Activated CD8-positive, alpha-beta memory T cell treated with anti-CD3 and anti-CD28 coated beads for 4 hours (primary cell): ENCODE data around the gene CDCA8.
"Not testable (repeated sequence)": the region's sequence is repeated elsewhere in the genome, so short reads cannot be mapped to it uniquely, and the experiment has no call there.

Experiments
- DNase-seq, 2 donors: peaks; one replicate each; pipeline ENCODE4 v3.0.0-alpha.2; 2020; ENCODE audit warnings: low read depth in 2 of 2

CDCA8 gene

DNA sequence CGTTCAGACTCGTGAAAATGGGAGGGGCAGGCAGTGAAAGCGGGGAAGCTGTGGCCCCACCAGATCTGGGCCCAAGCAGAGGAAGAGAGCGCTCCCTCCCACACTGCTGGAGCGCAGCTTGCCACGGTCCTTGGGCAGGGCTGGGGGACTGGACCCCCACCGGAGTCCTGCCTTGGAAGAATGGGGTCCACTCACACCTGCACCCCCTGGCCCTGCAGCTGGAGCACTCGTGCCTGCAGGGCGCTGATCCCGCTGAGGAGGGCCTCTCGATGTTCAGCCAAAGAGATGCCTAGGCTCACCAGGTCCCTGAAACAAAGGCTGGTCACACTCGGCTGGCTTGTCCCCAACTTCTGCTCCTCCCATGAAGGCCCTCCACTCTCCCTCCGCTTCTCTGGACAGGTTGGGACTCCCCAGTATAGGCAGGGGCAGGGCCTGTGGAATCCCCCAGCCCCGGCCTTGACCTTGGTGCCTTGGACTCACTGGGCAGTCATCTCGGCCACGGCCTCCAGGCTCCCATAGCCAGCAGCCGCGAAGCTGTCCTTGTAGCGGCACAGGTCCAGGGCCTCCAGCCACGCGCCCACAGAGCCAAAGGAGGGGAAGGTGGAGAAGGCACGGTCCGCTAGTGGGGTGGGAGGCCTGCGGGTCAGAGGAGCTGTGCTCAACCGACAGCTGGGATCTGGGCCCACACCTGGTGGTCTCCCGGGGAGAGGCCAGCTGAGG lies 26.0 kb downstream of the CDCA8 start:
- DNase-seq = no peak

DNA sequence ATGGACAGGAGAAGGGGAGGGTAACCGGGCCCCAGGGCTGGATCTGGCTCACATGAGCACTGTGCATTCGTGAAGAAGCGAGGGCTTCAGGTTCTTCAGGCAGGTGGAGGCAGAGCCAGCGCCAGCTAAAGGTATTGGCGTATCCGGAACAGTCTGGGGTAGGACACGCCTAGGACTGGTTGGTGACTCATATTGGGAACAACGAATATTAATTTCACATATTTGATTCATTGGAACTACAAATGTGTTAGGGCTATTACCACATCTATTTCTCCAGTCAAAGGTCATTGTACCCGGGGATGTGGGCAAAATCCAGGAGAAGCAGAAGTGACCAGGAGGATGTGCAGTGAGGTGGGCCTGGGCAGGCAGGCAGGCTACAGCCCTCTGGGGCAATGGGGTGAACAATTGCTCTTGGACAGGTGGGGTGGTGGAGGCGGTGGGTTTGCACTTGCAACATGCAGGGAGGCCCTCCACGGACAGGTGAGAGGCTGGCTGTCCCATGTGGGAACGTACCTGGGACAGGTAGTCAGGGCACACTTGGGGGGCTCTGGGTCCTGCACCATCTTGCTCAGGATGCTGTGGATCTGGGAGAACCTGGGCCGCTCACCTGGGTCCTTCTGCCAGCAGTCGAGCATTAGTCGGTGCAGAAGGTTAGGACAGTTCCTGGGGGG lies 26.7 kb downstream of the CDCA8 start:
- no peak for DNase-seq

DNA sequence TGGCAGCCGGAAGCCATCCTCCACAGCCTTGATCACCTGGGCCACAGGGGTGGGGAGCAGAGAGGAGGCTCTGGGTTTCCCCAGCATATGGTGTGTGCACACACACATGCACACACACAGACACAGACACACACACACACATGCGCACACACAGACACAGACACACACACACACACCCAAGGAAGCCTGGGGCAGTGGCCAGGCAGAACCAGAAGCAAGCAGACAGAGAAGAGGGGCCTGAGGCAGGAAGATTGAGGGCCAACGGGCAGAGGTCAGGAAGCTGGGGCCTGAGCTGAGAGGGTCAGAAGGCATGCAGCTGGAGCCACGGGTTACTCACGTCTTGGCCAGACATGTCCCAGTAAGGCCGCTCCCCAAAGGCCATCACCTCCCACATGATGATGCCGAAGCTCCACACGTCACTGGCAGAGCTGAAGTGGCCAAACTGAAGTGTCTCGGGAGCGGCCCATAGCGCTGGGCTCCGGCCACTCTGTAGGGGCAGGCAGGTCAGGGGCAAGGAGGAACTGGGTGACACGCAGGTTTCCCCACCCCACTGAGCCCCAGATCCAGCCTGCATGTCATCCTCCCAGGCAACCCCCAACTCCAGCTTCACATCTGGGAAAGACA lies 27.4 kb downstream of the CDCA8 start:
- DNase-seq = no peak

DNA sequence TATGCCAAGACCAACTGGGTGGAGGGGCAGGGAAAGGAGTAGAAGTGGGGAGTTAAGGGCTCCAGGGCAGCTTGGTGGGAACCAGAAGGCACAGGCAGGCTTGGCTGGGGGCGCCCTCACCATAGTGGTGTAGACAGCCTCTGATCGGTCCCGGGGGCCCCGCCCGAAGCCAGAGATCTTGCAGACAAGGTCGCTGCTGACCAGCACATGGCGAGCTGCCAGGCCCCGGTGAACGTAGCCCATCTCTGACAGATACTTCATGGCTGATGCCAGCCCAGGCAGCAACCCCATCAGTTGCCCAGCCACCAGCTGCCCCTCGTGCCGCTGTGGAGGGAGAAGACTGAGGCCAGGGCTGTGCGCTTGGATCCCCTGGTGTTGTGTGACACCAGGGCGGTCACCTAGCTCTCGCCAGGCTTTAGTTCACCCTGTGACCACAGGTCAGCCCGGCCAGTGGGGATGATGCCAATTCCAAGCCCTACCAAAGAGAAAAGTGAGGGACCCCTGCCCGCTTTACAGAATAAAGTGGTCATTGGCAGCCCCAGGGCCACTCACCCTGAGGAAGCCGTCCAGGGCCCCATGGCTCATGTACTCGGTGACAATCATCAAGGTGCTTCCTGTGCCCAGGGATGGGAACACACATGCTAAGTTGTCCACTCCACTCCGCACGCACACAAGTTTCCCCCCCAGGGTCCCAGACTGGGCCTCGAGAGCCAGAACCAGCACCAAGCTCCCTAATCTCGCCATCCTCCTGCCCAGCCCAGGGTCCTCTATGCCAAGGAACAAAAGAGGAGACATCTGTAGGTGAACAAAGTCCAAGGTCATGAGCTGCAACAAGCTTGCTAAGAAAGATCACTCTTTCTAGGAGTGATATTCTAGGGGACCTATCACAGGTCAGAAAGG lies 28.2 kb downstream of the CDCA8 start:
- no peak for DNase-seq

DNA sequence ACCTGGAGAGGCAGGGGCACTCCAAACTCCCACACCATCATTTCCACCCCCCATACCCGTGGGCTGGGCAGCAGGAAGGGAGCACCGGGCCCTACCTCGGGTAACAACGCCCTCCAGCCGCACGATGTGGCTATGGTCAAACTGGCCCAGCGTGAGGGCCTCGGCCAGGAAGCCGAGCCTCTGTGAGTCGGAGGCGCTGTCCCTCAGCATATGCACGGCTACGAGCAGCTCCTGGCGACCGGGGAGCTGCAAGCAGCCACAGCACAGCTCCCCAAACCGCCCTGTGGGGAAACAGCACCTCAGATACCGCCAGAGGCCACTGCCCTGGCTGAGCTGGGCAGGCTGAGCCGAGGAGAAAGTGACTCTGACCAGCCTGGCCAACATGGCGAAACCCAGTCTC lies 29.2 kb downstream of the CDCA8 start:
- no peak for DNase-seq

DNA sequence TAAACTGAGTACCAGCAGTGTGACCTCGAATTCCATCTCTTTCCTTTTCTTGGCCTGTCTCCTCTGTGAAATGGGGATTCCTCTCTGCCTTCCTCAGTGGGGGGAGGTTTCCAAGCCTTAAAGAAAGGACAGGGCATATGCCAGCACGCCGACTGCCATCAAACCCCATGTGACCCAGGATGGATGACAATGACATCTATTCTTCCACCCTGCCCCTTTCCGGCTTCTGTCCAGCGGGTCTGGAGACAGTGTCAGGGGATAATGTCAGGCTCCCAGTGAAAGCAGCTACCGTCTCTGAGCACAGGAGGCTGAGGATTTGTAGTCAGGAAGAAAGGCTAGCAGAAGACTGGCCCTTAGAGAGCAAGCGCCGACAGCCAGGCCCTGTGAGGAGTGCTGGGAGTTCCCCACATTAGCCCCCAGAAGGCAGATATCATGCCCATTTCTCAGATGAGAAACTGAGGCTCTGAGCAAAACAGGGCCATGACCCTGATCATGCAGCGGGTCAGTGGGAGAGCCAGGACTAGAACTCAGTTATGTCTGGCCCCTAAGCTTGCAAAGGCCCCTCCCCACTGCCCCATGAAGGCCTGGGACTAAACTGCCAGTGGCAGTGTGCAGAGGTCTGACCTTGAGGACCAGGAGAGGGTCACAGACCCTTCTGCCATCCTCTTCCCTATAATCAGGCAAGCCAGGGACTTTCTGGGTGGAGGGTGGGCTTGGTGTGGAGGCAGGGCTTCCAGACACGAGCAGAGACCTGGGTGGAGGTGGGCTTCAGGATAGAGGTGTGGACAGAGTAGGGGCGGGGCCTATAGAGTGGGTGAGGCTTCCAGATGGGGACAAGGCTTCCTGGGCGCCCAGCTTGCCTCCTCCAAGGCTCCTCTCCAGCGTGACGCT lies 30.1 kb downstream of the CDCA8 start:
- no peak for DNase-seq

DNA sequence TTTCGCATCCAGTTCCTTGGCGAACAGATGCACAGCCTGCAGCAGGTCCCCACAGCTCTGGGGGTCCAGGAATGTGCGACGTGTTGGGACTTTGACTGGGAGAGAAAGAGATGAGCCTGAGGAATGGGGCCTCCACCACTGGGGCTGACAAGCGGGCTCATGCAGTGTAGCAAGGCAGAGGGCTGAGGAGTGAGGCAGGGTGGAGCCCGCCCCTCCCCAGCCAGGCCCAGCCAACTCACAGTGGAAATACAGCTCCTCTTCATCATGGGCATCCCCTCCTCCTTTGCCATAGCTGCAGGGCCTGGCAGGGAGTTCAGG lies 30.7 kb downstream of the CDCA8 start:
- DNase-seq = no peak

DNA sequence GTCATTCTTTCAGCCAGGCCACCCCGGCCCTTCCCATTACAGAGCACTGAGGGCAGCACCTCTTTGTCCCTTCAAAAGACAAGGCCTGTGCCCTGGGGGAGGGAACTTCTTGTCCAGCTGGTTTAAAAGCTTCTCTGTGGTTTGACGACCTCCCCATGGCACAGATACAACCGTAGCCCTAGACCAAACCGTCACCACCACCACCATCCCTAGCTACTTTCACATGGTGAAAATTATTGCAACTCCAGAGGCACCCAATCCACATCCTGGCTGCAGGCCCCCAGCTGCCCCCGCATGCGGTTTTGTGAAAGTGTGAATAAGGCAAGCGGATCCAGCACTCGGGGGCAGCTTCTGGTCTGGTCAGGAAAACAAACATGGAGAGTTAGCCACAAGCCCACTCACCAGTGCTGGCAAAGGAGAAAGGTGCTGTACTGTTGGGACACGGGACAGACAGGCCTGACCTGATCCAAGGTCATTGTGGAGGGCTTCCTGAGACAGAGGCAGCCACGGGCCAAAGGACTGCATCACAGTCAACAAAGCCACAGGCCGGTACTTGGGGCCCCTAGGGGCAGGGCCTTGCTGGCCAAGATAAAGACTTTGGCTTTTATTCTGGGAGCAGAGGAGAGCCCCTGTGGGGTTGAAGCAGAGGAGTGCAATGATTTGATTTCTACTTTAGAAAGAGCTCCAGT lies 31.2 kb downstream of the CDCA8 start:
- no peak for DNase-seq

DNA sequence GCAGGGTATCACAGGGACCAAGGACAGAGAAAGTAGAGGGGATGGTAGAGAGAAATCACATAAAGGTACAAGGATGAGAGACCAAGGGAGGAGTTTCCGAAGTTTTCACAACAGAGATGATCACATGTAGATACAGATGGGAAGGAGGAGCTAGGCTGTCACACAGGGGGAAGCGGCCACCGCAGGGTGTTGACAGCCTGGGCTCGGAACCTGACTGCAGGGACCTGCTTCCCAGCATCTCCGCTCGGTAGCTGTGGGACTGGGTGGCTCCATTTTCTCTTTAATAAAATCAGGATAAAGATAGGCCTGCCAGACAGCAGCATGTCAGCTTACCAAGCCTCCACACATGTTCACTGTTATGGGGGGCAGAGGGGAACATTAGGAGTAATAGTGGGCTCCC lies 32.3 kb downstream of the CDCA8 start:
- no peak for DNase-seq

DNA sequence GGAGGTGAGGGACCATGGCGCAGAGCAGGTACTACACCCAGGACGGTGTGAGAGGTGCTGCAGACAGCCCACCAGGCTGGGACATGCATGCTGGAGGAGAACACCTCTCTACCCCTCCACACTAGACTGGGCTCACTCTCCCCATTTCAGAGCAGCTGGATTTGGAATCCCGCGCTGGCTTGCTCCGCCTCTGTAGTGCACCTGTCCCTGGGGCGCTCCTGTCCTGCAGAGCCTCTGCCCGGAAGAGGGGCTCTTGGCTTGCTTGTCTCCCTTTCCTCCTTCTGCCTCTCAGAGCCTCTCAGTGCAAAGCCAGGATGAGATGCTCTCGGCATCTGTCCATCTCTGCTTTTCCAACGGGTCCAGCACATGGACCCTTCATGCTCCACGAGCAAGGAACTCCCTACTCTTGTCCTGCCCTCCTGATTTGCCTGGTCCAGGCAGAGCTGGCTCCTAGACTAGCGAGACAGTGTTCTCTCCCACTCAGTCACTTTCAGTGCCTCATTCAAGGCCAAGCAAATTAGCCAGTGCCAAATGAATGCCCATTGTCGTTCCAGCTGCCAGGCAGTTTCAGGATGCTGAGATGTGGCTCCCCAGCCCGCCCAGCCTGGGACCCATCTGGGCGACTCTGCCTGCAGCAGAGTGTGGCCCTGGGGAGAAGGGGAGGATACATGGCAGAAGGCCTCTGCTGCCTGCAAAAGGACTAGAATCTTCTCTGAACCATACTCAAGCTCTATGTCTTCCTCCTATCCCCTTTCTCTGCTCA lies 33.7 kb downstream of the CDCA8 start:
- no peak for DNase-seq

DNA sequence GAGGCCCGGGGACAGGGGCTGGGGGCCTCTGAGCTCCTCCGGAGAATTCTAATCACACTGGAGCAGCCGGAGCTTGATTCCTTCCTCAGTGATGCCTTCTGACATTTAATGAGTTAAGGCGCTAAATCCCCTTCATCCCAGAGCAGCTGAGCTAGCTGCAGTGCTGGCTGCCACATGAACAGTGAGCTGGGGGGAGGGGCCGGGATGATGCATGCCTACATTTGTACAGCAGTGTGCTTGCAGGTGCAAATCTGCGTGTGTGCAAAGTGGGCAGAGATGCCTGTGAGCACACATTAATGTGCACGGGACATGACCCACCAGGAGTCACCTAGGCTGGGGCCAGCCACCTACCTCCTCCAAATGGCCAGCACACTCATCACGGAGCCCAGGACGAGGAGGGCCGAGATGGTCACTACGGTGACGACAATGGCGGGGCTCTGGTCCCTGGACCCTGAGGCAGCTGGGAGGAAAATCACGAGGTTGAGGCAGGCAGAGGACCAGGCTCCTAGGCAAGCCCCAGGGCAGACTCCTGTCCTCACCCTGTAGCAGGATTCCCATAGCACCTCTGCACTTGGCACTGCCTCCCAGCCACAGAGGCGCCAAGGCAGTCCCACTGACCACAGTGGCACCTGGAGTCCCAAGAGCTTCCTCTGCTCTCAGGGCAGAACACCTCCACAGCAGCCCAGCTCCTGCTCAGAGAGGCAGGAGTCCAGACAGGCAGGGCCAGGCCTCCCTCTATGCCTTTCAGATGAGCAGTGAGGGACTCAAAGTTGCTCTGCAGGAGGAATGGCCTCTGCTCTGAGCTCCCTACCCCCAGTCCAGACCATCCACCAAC lies 34.7 kb downstream of the CDCA8 start:
- DNase-seq = no peak

DNA sequence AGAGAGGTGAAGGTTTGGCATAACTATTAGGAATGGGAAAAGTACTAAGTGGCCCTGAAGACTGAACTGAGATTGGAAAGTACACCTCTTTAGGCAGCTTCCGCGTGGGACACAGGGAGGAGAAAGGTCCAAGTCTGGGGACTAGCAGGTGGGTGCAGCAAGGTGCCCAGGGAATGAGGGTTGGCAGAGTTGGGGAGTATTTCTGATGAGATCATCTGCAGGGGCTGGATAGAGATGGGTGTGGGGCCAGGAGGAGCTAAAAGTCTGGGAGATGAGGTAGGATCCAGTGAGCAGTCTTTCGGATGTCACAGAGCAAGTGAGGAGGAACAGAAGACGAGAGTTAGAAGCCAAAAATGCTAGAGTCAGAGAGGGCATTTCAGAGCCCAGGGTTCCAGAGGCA lies 36.1 kb downstream of the CDCA8 start:
- DNase-seq = no peak

DNA sequence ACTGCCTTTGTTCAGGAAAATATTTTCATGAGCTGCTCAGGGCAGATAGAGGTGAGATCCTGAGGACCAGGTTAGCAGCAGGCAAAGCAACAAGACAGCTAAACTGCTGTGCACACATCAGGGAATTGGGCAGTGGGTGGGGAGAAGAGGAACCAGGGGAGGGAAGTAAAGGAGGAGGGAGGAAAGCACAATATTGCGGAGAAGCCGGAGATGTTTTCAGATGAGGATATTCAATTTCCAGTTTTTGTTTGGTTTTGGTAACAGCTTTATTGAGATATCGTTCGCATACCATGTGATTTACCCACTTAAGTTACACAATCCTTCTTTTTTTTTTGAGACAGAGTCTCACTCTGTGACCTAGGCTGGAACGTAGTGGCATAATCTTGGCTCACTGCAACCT lies 38.1 kb downstream of the CDCA8 start:
- DNase-seq = no peak

DNA sequence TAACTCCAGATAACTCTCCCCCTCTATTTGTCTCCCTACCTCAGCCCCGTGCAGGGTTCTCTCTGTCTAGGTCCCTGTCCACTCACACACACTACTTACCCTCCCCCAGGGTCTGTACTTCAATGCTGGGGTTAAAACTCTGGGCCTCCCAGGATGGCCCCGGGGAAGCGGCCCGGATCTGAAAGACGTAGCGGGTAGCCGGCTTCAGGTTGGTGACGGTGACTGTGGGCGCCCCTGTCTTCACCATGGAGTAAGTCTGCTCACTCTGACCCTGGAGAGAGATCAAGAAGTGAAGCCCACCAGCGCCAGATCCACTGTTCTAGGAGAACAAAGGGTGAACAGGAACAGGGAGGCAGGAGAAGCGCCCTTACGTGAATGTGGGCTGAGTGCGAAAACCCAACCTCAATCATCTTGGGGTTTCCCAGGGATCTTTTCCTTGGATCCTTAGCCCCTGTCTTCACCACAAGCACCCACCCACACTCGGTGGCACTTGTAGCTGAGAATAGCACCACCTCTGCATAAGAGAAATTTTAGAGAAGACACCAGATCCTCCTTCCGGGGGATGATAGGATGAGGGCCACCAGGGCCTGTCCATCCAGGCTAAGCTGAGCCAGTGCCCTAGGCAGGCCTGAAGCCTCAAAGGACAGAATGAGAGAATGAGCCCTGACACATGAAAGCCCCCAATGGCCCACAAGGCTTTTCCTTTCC lies 39.1 kb downstream of the CDCA8 start:
- no peak for DNase-seq

DNA sequence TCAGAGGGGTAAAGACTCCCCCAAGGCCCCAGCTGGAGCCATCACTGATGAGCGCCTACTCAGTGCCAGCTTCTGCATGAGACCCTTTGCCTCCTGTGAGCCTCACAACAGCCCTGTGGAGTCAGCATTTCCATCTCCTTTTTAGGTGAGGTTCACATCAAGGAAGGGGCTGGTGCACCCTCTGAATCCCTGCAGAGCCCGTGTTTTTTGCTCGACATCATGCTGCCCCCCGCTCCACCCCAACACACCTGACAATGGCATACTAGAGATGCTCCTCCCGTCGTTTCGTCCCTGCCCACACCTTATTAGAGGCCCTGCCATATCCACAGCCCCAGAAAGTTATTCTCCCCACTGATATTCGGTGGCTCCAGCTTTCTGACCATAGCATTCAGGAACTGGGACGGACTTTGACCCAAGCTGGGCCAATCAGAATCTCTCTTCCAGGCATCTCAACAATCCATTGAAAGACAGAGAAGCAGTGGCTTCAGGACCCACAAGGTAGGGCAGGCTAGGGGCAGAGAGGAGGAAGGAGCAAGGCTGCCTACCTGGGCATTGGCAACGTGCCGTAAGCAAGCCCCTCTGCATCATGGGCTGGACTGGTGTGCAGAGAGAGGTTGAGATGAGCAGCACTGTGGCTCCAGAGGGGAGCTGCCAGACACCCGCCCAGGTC lies 39.9 kb downstream of the CDCA8 start:
- no peak for DNase-seq

DNA sequence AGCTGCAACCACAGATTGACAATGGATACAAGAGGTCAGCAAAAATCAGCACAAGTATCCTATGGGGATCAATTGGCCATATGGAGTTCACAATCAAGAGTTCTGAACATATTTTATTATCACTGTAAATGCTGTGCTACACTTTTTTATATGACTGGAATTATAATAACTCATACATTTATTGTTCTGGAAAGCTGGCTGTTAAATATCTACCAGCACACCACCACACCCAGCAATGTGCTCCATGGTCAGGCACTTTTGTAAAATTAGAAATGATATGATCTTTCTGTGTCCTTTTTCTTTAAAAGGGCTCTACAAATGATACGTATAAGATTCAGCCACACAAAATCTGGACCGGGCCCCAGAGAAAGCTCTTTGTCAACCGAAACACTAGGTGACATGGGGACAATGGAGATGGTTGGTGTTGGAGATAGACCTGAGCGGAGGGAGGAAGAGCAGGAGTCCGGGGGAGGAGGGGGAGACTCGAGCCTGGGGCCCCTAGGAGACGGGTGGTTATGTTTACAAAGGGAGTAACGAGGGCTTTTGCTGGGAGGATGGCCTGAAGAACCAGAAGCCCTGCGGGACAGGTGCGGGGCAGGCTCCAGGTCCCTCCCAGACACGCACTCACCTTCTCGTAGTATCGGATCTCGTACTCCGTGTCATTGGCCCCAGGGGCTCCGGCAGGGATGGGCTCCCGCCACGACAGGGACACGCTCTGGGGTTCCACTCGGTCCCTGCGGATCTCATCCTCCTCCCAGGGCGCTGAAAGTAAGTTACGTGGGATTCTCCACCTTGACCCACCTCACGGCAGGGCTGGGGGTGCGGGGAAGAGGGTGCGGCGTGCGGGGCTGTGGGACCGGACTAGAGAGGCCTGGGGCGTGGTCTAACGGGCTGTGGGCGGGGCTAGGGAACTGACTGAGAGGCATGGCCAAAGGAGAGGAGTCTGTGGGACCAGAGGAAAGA lies 42.6 kb downstream of the CDCA8 start:
- DNase-seq = no peak

DNA sequence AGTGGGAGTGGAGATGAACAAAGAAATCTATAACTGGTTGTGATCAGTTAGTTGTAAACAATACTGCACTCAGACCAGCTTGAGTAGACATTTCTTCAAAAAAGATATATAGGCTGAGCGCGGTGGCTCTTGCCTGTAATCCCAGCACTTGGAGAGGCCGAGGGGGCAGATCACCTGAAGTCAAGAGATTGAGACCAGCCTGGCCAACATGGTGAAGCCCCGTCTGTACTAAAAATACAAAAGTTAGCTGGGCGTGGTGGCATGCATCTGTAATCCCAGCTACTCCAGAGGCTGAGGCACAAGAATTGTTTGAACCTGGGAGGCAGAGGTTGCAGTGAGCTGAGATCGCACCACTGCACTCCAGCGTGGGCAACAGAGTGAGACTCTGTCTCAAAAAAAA lies 45.7 kb downstream of the CDCA8 start:
- not testable (repeated sequence) for DNase-seq
